ENCODE measurements around the gene KIAA1217. TPM values are rescaled to one million over a fixed set of nuclear protein-coding genes. Genes with fewer than 3 reads are reported as not detected.

Gene KIAA1217
- total and polyA plus RNA-seq, 2 of the 8 experiments (the other 6 are each of a cell fraction or from before 2014, with no cell fraction given) = 4.5 to 15.6 TPM

DNA sequence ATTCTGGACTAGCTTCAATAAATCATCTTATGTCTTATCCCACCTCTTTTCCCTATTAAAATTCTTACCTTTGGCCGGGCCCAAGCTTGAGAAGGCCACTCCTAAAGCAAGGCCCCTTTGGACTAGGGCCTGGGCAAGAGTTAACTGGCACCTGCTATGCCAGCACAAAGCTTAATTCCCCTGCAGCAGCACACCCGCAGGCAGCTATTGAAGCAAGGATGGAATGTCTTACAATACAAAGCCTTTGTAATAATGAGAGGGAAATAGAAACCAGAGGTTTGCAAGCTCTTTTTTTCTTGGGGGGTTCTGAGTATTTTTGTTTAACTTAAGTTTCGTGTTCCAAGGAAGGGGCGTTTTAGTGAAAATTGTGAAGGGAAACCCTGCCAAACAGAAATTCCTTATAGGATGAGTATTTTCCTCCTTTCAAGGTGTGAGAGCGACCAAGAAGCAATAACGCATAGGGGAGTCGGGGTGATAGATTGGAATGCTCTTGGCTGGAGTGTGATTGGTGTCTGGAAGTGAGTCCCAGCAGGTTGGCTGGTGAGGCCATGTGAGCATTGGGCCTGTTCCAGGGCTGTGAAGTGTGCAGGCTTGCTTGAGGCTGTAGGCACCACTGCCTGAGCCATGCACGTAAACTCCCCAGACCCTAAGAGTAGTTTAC is 148.5 kb downstream of the KIAA1217 start:
- H3K9me3 ChIP-seq (ENCODE audit: insufficient read depth in 2 of 2, low read depth in 1 of 2, low read length in 1 of 2) = no peaks in the 10 kb centered on the region
- peak overlapping the region; percentile 24 for H2BK120ac ChIP-seq (replicated peaks; ENCODE audit: low read depth, low read length)
- CTCF ChIA-PET (ENCODE audit: partially characterized antibody) = interaction anchor here (0.7 to 1.7 kb wide), 9 partner anchors 12 to 363 kb away, joined by 3 to 7 read pairs (median 3); no protein-coding TSS in a partner anchor
- peak overlapping the region in 1 of 4 experiments; percentile 22; a peak in 1 of 8 replicates for H3K4me3 ChIP-seq (ENCODE audit: extremely low read depth in 1 of 4, insufficient read depth in 2 of 4, low read depth in 3 of 4, low read length in 4 of 4)
- no peak overlapping the region for H4K8ac ChIP-seq (ENCODE audit: extremely low read depth, insufficient read depth, low read length)
- no peak overlapping the region for H3K9ac ChIP-seq (replicated peaks in 1 of 4; ENCODE audit: extremely low read depth in 1 of 4, low read depth in 3 of 4, low read length in 3 of 4)
- H3K4me2 ChIP-seq (ENCODE audit: insufficient read depth in 1 of 2, low read depth in 2 of 2, low read length in 2 of 2) = peak overlapping the region; percentile 8 to 48; a peak in 3 of 4 replicates
- peak overlapping the region; percentile 59; the same call in 1 of the 2 replicates for H3K27ac ChIP-seq (ENCODE audit: low read depth, low read length)
- H3K14ac ChIP-seq (ENCODE audit: insufficient read length) = no peak overlapping the region
- H2AK5ac ChIP-seq (ENCODE audit: low read depth, low read length) = 0 out of 2 replicates have a peak overlapping the region, but pooled peaks have one; percentile 0
- H2BK15ac ChIP-seq (ENCODE audit: low read length) = peak overlapping the region; percentile 18; the same call in 1 of the 2 replicates
- H3K18ac ChIP-seq (ENCODE audit: extremely low read depth, low read length) = peak overlapping the region; percentile 3; the same call in 1 of the 2 replicates
- POLR2A ChIA-PET (ENCODE audit: partially characterized antibody) = interaction anchor here (0.7 to 0.8 kb wide), 2 partner anchors 12 to 156 kb away, joined by 3 read pairs; no protein-coding TSS in a partner anchor
- H3K27me3 ChIP-seq (replicated peaks in 1 of 4; ENCODE audit: control insufficient read depth in 3 of 4, extremely low read depth in 1 of 4, insufficient read depth in 3 of 4, low read length in 3 of 4) = no peaks in the 10 kb centered on the region
- FAIRE-seq (peak; percentile 50), DNase-seq (ENCODE audit: low read depth in 1 of 2, low spot score in 2 of 2) (peak in 1 of 2 experiments; percentile 17)
- H3K79me1 ChIP-seq (ENCODE audit: low read depth, low read length) = no peaks in the 10 kb centered on the region; the same call in 1 of the 2 replicates
- H3K4ac ChIP-seq (replicated peaks; ENCODE audit: insufficient read length, low read depth, low read length) = no peak overlapping the region
- peak overlapping the region; percentile 83 for H4K91ac ChIP-seq (replicated peaks; ENCODE audit: insufficient read length, low read length)
- no peaks in the 10 kb centered on the region for H3K79me2 ChIP-seq (ENCODE audit: control insufficient read depth in 1 of 2, insufficient read depth in 2 of 2, low read length in 2 of 2)
- no peak overlapping the region for H3K56ac ChIP-seq (replicated peaks; ENCODE audit: insufficient read length, low read depth, low read length)
- H4K20me1 ChIP-seq (replicated peaks in 1 of 2; ENCODE audit: control insufficient read depth in 1 of 2, insufficient read depth in 2 of 2, low read length in 2 of 2) = no peaks in the 10 kb centered on the region
- H2BK12ac ChIP-seq (ENCODE audit: low read depth, low read length) = peak overlapping the region; percentile 22; the same call in 1 of the 2 replicates
- no peaks in the 10 kb centered on the region for H3K23me2 ChIP-seq (ENCODE audit: low read depth, low read length)
- no peaks in the 10 kb centered on the region for H3K36me3 ChIP-seq (ENCODE audit: control insufficient read depth in 2 of 4, insufficient read depth in 4 of 4, low read length in 3 of 4)
- no peak overlapping the region for H2AFZ ChIP-seq (ENCODE audit: low read length)
- no peak overlapping the region for H3K23ac ChIP-seq (ENCODE audit: insufficient read length)
- peak overlapping the region; percentile 89 for H2BK5ac ChIP-seq (ENCODE audit: low read depth, low read length)
- peaks cover 5 to 13% (median 8%) of the 10 kb centered on the region in 4 experiments; a peak in 6 of 7 replicates for H3K4me1 ChIP-seq (replicated peaks in 1 of 4; ENCODE audit: control insufficient read depth in 3 of 4, insufficient read depth in 4 of 4, low read length in 3 of 4)
- WGBS, 2 experiments (ENCODE audit: extremely low coverage in 1 of 2, insufficient coverage in 1 of 2, insufficient read length in 1 of 2, insufficient replicate concordance in 2 of 2, low coverage in 1 of 2, low lambda C conversion rate in 2 of 2, missing lambda C conversion rate in 1 of 2) = 58% methylated on average over 8 of the region's 8 CpGs; no CpG with 5 or more reads in 1 of the 2 experiments
- peak overlapping the region; percentile 73; the same call in 1 of the 2 replicates for H2BK20ac ChIP-seq (ENCODE audit: low read length)
- no peak overlapping the region for H4K5ac ChIP-seq (ENCODE audit: insufficient read length, low read depth, low read length)
- TF ChIP-seq SUZ12 (IDR thresholded peaks at IDR 0.05; ENCODE audit: low read length) = no peak
- no peak for TF ChIP-seq JUND (IDR thresholded peaks at IDR 0.05; ENCODE audit: low read length)
- TF ChIP-seq FOSL1 (IDR thresholded peaks at IDR 0.05; ENCODE audit: insufficient read depth, low read depth, low read length) = no peak

Measured in H1 (cell line).